H1 (cell line): ENCODE measurements around the gene SLC12A4. TPM values are rescaled to one million over a fixed set of nuclear protein-coding genes. Genes with fewer than 3 reads are reported as not detected.

Experiments used
- CTCF ChIA-PET: fragments of 300-600 bp; sonication (Branson Sonifier 250); formaldehyde crosslinking; loops from one replicate; lab custom pipeline; 2021; ENCODE audit not compliant: partially characterized antibody; lab: Charles Lee
- POLR2A ChIA-PET: fragments of 300-600 bp; sonication (Branson Sonifier 250); formaldehyde crosslinking; loops from one replicate; lab custom pipeline; 2021; ENCODE audit warnings: inconsistent platforms; ENCODE audit not compliant: partially characterized antibody; lab: Charles Lee
- DNase-seq, 2 experiments: peaks; one replicate each; pipeline versions ENCODE4 v3.0.0 to v3.0.0-alpha.2; 2010 to 2022; ENCODE audit warnings: low spot score in 2 of 2, low read depth in 1 of 2, mixed read lengths in 1 of 2
- FAIRE-seq: peaks from 2 replicates; lab custom pipeline; 2011; peaks lifted over from hg19 to GRCh38; lab: Jason Lieb, UNC
- H2AFZ ChIP-seq: 2 replicates; pipeline ENCODE4 v1.8.1; 2012; ENCODE audit warnings: low read length, inconsistent platforms
- H2AK5ac ChIP-seq: 2 replicates; pipeline ENCODE4 v1.6.1; 2013; ENCODE audit warnings: low read depth, low read length
- H2BK120ac ChIP-seq: replicated peaks from 2 replicates; pipeline ENCODE3; 2013; ENCODE audit warnings: low read depth, low read length, inconsistent platforms
- H2BK12ac ChIP-seq: 2 replicates; pipeline ENCODE4 v1.6.1; 2013; ENCODE audit warnings: low read depth, low read length
- H2BK15ac ChIP-seq: 2 replicates; pipeline ENCODE4 v1.6.1; 2013; ENCODE audit warnings: low read length
- H2BK20ac ChIP-seq: 2 replicates; pipeline ENCODE4 v1.6.1; 2013; ENCODE audit warnings: low read length
- H2BK5ac ChIP-seq: 2 replicates; pipeline ENCODE4 v1.6.1; 2013; ENCODE audit warnings: low read depth, low read length
- H3K14ac ChIP-seq: 2 replicates; pipeline ENCODE4 v1.6.1; 2013; ENCODE audit warnings: inconsistent platforms; ENCODE audit not compliant: insufficient read length
- H3K18ac ChIP-seq: 2 replicates; pipeline ENCODE4 v1.6.1; 2013; ENCODE audit warnings: low read length; ENCODE audit errors: extremely low read depth
- H3K23ac ChIP-seq: 2 replicates; pipeline ENCODE4 v1.6.1; 2013; ENCODE audit warnings: inconsistent platforms; ENCODE audit not compliant: insufficient read length
- H3K23me2 ChIP-seq: 2 replicates; pipeline ENCODE4 v1.6.1; 2013; ENCODE audit warnings: low read depth, low read length
- H3K27ac ChIP-seq: 2 replicates; pipeline ENCODE4 v1.6.1; 2011; ENCODE audit warnings: low read depth, low read length, inconsistent platforms
- H3K27me3 ChIP-seq, 4 experiments: replicated peaks in 1 of 4; 1 replicate in 1 of 4; 2 replicates in 3 of 4; pipeline versions ENCODE4 v1.6.1 to v1.8.1; 2011 to 2013; ENCODE audit warnings: low read length in 3 of 4, mild to moderate bottlenecking in 3 of 4, inconsistent platforms in 2 of 4, mixed read lengths in 2 of 4, moderate library complexity in 1 of 4; ENCODE audit not compliant: control insufficient read depth in 3 of 4, insufficient read depth in 3 of 4; ENCODE audit errors: extremely low read depth in 1 of 4
- H3K36me3 ChIP-seq, 4 experiments: 2 replicates each; pipeline versions ENCODE4 v1.6.1 to v1.8.1; 2011 to 2013; ENCODE audit warnings: mild to moderate bottlenecking in 4 of 4, low read length in 3 of 4, moderate library complexity in 2 of 4, control low read depth in 1 of 4, inconsistent platforms in 1 of 4; ENCODE audit not compliant: insufficient read depth in 4 of 4, control insufficient read depth in 2 of 4
- H3K4ac ChIP-seq: replicated peaks from 2 replicates; pipeline ENCODE3; 2013; ENCODE audit warnings: low read length, low read depth, mixed read lengths, inconsistent platforms; ENCODE audit not compliant: insufficient read length
- H3K4me1 ChIP-seq, 4 experiments: replicated peaks in 1 of 4; 1 replicate in 1 of 4; 2 replicates in 3 of 4; pipeline versions ENCODE4 v1.6.1 to v1.8.1; 2011 to 2013; ENCODE audit warnings: low read length in 3 of 4, inconsistent platforms in 2 of 4, mixed read lengths in 1 of 4; ENCODE audit not compliant: insufficient read depth in 4 of 4, control insufficient read depth in 3 of 4
- H3K4me2 ChIP-seq, 2 experiments: 2 replicates each; pipeline versions ENCODE4 v1.6.1 to v1.8.1; 2011 to 2013; ENCODE audit warnings: low read depth in 2 of 2, low read length in 2 of 2, control low read depth in 1 of 2, inconsistent platforms in 1 of 2, mild to moderate bottlenecking in 1 of 2; ENCODE audit not compliant: insufficient read depth in 1 of 2
- H3K4me3 ChIP-seq, 4 experiments: fragments of 200-600, 300-600 bp in 1 of 4; sonication (generic), shearing (Covaris generic), sonication (Bioruptor Twin) in 1 of 4; 2 replicates each; pipeline versions ENCODE4 v1.5.1 to v1.8.1; 2011 to 2016; ENCODE audit warnings: low read length in 4 of 4, low read depth in 3 of 4, control low read depth in 2 of 4, inconsistent platforms in 2 of 4, mild to moderate bottlenecking in 2 of 4, mixed read lengths in 1 of 4, moderate library complexity in 1 of 4; ENCODE audit not compliant: insufficient read depth in 2 of 4; ENCODE audit errors: extremely low read depth in 1 of 4
- H3K56ac ChIP-seq: replicated peaks from 2 replicates; pipeline ENCODE3; 2013; ENCODE audit warnings: low read depth, mild to moderate bottlenecking, mixed read lengths, low read length, inconsistent platforms; ENCODE audit not compliant: insufficient read length
- H3K79me1 ChIP-seq: 2 replicates; pipeline ENCODE4 v1.6.1; 2013; ENCODE audit warnings: low read depth, low read length, control low read depth
- H3K79me2 ChIP-seq, 2 experiments: 2 replicates each; pipeline versions ENCODE4 v1.6.1 to v1.8.1; 2012 to 2013; ENCODE audit warnings: low read length in 2 of 2, mild to moderate bottlenecking in 2 of 2, inconsistent platforms in 1 of 2; ENCODE audit not compliant: insufficient read depth in 2 of 2, control insufficient read depth in 1 of 2
- H3K9ac ChIP-seq, 4 experiments: replicated peaks in 1 of 4; 1 replicate in 1 of 4; 2 replicates in 3 of 4; pipeline versions ENCODE4 v1.6.1 to v1.8.1; 2011 to 2013; ENCODE audit warnings: low read depth in 3 of 4, low read length in 3 of 4, control low read depth in 2 of 4, mild to moderate bottlenecking in 2 of 4, moderate library complexity in 2 of 4, inconsistent platforms in 1 of 4; ENCODE audit errors: extremely low read depth in 1 of 4
- H3K9me3 ChIP-seq, 2 experiments: 2 replicates each; pipeline versions ENCODE4 v1.6.1 to v1.8.1; 2012 to 2013; ENCODE audit warnings: mild to moderate bottlenecking in 2 of 2, moderate library complexity in 2 of 2, control low read depth in 1 of 2, inconsistent platforms in 1 of 2, low read depth in 1 of 2, low read length in 1 of 2, mixed read lengths in 1 of 2; ENCODE audit not compliant: insufficient read depth in 2 of 2
- H4K20me1 ChIP-seq, 2 experiments: replicated peaks in 1 of 2; 2 replicates each; pipeline versions ENCODE3 to v1.8.1; 2011 to 2013; ENCODE audit warnings: inconsistent platforms in 2 of 2, low read length in 2 of 2, mild to moderate bottlenecking in 1 of 2; ENCODE audit not compliant: insufficient read depth in 2 of 2, control insufficient read depth in 1 of 2
- H4K5ac ChIP-seq: 2 replicates; pipeline ENCODE4 v1.6.1; 2013; ENCODE audit warnings: low read length, low read depth, mixed read lengths, inconsistent platforms; ENCODE audit not compliant: insufficient read length
- H4K8ac ChIP-seq: 2 replicates; pipeline ENCODE4 v1.8.0; 2013; ENCODE audit warnings: mild to moderate bottlenecking, moderate library complexity, low read length, inconsistent platforms; ENCODE audit not compliant: insufficient read depth; ENCODE audit errors: extremely low read depth
- H4K91ac ChIP-seq: replicated peaks from 2 replicates; pipeline ENCODE3; 2013; ENCODE audit warnings: low read length, mixed read lengths, inconsistent platforms; ENCODE audit not compliant: insufficient read length
- FOSL1 ChIP-seq: IDR thresholded peaks from 2 replicates; pipeline ENCODE4 v1.6.1; 2011; ENCODE audit warnings: mild to moderate bottlenecking, low read depth, low read length, moderate library complexity; ENCODE audit not compliant: insufficient read depth
- JUND ChIP-seq: IDR thresholded peaks from 2 replicates; pipeline ENCODE4 v1.6.1; 2011; ENCODE audit warnings: mild to moderate bottlenecking, improper control_type of control experiment, low read length
- POLR2AphosphoS5 ChIP-seq: IDR thresholded peaks from 2 replicates; pipeline ENCODE4 v1.6.1; 2011; ENCODE audit warnings: low read depth, low read length
- RAD21 ChIP-seq, 2 experiments: IDR thresholded peaks in 1 of 2; conservative IDR thresholded peaks in 1 of 2; 2 replicates each; pipeline ENCODE4 v1.6.1; 2011; ENCODE audit warnings: low read depth in 2 of 2, low read length in 2 of 2, improper control_type of control experiment in 1 of 2, inconsistent platforms in 1 of 2, mild to moderate bottlenecking in 1 of 2, moderate library complexity in 1 of 2
- SIN3A ChIP-seq, 2 experiments: IDR thresholded peaks in 1 of 2; conservative IDR thresholded peaks in 1 of 2; 2 replicates each; pipeline ENCODE4 v1.6.1; 2011 to 2012; ENCODE audit warnings: low read length in 2 of 2, improper control_type of control experiment in 1 of 2, low read depth in 1 of 2, mild to moderate bottlenecking in 1 of 2
- SP2 ChIP-seq: IDR thresholded peaks from 2 replicates; pipeline ENCODE4 v1.6.1; 2012; ENCODE audit warnings: mild to moderate bottlenecking, low read length, inconsistent platforms
- TBP ChIP-seq: IDR thresholded peaks from 2 replicates; pipeline ENCODE4 v1.6.1; 2011; ENCODE audit warnings: low read depth, low read length, improper control_type of control experiment
- WGBS, 2 experiments: shearing (Covaris generic) in 1 of 2; methylation state at CpG; one replicate each; pipeline versions ENCODE4 v1.1.6 to v1.1.7; 2013 to 2015; ENCODE audit warnings: low lambda C conversion rate in 2 of 2, mixed read lengths in 2 of 2, inconsistent platforms in 1 of 2, low coverage in 1 of 2, missing lambda C conversion rate in 1 of 2; ENCODE audit not compliant: insufficient replicate concordance in 2 of 2, insufficient coverage in 1 of 2, insufficient read length in 1 of 2; ENCODE audit errors: extremely low coverage in 1 of 2, missing lambda C conversion rate in 1 of 2; 5-methylcytosine and 5-hydroxymethylcytosine counted together
- polyA plus RNA-seq, 7 experiments: library from polyadenylated mRNA; depleted of rRNA in 3 of 7; stranded (reverse) in 5 of 7; unstranded in 2 of 7; fragments of >200 nt in 5 of 7; fragments of 200-250 nt in 2 of 7; gene quantifications; 1 replicate in 5 of 7; 2 replicates in 1 of 7; 4 replicates in 1 of 7; pipeline versions ENCODE4 v1.2.1 to v1.2.3, GENCODE V29; 2011 to 2013; ENCODE audit warnings: missing spikeins in 2 of 7, mixed read lengths in 2 of 7
- total RNA-seq: library from RNA; stranded (reverse); fragmentation: NEBNext Ultra II Directional; extraction: Animal tissue kit (Norgen Biotek cat#: 25700); gene quantifications from 2 replicates; pipeline ENCODE4 v1.2.1, GENCODE V29; 2021
- TF ChIP-seq, protein P1 (sequence below): IDR thresholded peaks from 2 replicates; pipeline ENCODE4 v1.6.1; 2012; ENCODE audit warnings: inconsistent platforms

Gene SLC12A4
- total and polyA plus RNA-seq, 2 of the 8 experiments (the other 6 are each of a cell fraction or from before 2014, with no cell fraction given) = 41.3 to 49.3 TPM

DNA sequence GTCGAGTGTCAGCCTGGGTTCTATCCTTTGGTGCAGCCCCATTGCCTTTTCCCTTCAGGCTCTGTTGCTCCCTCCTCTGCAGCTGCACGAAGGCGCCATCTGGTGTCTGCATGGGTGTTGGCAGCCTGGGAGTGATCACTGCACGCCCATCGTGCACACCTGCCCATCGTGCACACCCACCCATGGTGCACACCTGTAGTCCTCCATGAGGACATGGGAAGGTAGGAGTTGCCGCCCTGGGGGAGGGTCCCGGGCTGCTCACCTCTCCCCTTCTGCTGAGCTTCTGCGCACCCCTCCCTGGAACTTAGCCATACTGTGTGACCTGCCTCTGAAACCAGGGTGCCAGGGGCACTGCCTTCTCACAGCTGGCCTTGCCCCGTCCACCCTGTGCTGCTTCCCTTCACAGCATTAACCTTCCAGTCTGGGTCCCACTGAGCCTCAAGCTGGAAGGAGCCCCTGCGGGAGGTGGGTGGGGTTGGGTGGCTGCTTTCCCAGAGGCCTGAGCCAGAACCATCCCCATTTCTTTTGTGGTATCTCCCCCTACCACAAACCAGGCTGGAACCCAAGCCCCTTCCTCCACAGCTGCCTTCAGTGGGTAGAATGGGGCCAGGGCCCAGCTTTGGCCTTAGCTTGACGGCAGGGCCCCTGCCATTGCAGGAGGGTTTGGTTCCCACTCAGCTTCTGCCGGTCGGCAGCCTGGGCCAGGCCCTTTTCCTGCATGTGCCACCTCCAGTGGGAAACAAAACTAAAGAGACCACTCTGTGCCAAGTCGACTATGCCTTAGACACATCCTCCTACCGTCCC is 39.7 kb downstream of the SLC12A4 start:
- Histone ChIP-seq H2BK20ac (no peak overlapping the region), H3K4ac (no peak overlapping the region), H3K23me2 (no peaks in the 10 kb centered on the region), H4K8ac (no peak overlapping the region), H3K14ac (no peak overlapping the region), H3K79me1 (no peaks in the 10 kb centered on the region), H3K36me3 (no peaks in the 10 kb centered on the region; a peak in 2 of 8 replicates), H3K27me3 (no peaks in the 10 kb centered on the region), H3K4me2 (no peak overlapping the region), H3K27ac (no peak overlapping the region), H3K9me3 (no peaks in the 10 kb centered on the region), H2BK120ac (no peak overlapping the region), H3K4me3 (no peak overlapping the region), H4K5ac (no peak overlapping the region), H3K56ac (no peak overlapping the region), H3K23ac (no peak overlapping the region), H3K79me2 (no peaks in the 10 kb centered on the region), H2BK15ac (no peak overlapping the region), H2BK5ac (no peak overlapping the region), H2AK5ac (no peak overlapping the region), H3K18ac (no peak overlapping the region), H3K4me1 (peaks cover 0 to 8% (median 4%) of the 10 kb centered on the region in 4 experiments; a peak in 5 of 7 replicates), H3K9ac (no peak overlapping the region), H4K91ac (no peak overlapping the region), H4K20me1 (peaks cover 3 to 27% of the 10 kb centered on the region in 2 experiments), H2AFZ (no peak overlapping the region), H2BK12ac (no peak overlapping the region)
- 61% methylated on average over 15 of the region's 16 CpGs; no CpG with 5 or more reads in 1 of the 2 experiments for WGBS, 2 experiments
- ChIA-PET POLR2A (interaction anchor here (0.7 to 7.5 kb wide), 6 partner anchors 7 to 51 kb away, joined by 3 to 43 read pairs (median 15); partner anchors contain the start of genes LCAT, NRN1L and PSMB10), CTCF (interaction anchor here (0.7 to 27.1 kb wide), 19 partner anchors 9 to 265 kb away, joined by 3 to 623 read pairs (median 4); partner anchors contain the start of genes EDC4, NRN1L, PSKH1 and RANBP10)
- peak in 1 of 2 experiments; percentile 91 for DNase-seq
- peak; percentile 78 for FAIRE-seq
- TF ChIP-seq FOSL1 = no peak
- peak; percentile 94 for TF ChIP-seq RAD21 (IDR thresholded peaks at IDR 0.05 in 1 of 2, conservative IDR thresholded peaks at IDR 0.05 in 1 of 2; ENCODE audit: low read depth in 2 of 2, low read length in 2 of 2)
- TF ChIP-seq TBP = peak; percentile 26; the same call in 1 of the 2 replicates
- TF ChIP-seq POLR2AphosphoS5 = peak; percentile 50; the same call in 1 of the 2 replicates
- TF ChIP-seq SIN3A (conservative IDR thresholded peaks at IDR 0.05 in 1 of 2, IDR thresholded peaks at IDR 0.05 in 1 of 2; ENCODE audit: low read depth in 1 of 2, low read length in 2 of 2) = peak in 1 of 2 experiments; percentile 76; a peak in 2 of 4 replicates
- peak; percentile 28; the same call in 1 of the 2 replicates for TF ChIP-seq JUND
- TF ChIP-seq SP2 = no peak
- TF ChIP-seq, protein P1, sequence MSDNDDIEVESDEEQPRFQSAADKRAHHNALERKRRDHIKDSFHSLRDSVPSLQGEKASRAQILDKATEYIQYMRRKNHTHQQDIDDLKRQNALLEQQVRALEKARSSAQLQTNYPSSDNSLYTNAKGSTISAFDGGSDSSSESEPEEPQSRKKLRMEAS = peak; percentile 47
